ENCODE data around the gene TNIP2.
"Not testable (repeated sequence)": the region's sequence is repeated elsewhere in the genome, so short reads cannot be mapped to it uniquely, and the experiment has no call there.

Gene TNIP2

GRCh38 chr4:2767705-2768074 is 11.6 kb upstream of the TNIP2 start:
- no peak for DNase-seq

GRCh38 chr4:2767046-2767704 is 11.0 kb upstream of the TNIP2 start:
- no peak for DNase-seq

DNA sequence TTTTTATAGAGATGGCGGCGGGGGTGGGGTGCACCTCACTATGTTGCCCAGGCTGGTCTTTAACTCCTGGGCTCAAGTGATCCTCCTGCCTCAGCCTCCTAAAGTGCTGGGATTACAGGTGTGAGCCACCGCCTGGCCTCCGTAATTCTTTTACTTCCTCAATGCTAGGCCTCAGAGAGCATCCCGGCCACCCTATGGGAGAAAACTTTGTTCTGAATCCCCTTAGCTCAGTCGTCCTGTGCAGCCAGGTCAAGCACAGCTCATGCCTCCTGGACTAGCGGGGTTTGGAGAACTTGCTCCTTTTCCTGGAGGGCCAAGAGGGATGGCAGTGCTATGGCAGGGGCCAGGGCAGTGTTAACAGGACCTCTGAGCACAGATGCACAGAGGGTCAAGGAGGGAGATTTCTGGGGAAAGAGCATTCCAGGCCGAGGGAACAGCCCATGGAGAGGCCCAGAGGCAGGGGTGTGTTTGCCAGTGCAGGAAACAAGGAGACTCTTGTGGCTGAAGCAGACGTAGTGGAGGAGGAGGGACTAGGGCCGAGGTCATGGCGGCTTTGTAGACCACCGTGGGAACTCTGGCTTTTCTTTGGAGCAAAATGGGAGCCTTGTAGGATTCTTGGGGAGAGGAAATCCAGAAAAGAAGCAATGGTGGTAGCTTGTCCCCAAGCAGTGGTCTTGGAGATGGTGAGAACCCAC is 9.8 kb upstream of the TNIP2 start:
- no peak for DNase-seq

- DNase-seq: no peak
Measured at GRCh38 chr4:2763511-2763967, 7.4 kb upstream of the TNIP2 start.

DNA sequence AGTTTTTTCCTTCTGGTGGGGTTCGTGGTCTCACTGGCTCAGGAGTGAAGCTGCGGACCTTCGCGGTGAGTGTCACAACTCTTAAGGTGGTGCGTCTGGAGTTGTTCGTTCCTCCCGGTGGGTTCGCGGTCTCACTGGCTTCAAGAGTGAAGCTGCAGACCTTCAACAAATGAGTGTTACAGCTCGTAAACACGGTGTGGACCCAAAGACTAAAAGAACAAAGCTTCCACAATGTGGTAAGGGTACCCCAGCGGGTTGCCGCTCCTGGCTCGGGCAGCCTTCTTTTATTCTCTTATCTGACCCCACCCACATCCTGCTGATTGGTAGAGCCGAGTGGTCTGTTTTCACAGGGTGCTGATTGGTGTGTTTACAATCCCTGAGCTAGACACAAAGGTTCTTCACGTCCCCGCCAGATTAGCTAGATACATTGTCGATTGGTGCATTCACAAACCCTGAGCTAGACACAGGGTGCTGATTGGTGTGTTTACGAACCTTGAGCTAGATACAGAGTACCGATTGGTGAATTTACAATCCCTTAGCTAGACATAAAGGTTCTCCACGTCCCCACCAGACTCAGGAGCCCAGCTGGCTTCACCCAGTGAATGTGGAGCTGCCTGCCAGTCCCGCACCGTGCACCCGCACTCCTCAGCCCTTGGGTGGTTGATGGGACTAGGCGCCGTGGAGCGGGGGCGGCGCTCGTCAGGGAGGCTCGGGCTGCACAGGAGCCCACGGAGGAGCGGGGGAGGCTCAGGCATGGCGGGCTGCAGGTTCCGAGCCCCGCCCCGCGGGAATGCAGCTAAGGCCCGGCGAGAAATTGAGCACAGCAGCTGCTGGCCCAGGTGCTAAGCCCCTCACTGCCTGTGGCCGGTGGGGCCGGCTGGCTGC is 6.6 kb upstream of the TNIP2 start:
- not testable (repeated sequence) for DNase-seq

DNA sequence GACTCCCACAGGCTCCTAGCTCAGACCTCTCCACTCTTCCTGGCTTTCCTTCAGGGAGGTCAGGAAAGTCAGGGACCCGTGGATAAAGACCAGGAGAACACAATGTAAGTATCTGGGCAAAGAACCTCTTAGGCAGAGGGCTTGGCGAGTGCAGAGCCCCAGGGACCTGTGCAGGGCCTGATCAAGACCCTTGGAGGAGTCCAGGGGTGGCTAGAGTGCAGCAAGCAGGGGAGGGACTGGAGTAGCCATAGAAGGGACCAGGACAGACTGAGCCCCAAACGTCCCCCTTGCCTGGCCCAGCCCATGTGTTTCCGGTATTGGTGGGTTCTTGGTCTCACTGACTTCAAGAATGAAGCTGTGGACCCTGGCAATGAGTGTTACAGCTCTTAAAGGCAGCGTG is 5.9 kb upstream of the TNIP2 start:
- DNase-seq: no peak

DNA sequence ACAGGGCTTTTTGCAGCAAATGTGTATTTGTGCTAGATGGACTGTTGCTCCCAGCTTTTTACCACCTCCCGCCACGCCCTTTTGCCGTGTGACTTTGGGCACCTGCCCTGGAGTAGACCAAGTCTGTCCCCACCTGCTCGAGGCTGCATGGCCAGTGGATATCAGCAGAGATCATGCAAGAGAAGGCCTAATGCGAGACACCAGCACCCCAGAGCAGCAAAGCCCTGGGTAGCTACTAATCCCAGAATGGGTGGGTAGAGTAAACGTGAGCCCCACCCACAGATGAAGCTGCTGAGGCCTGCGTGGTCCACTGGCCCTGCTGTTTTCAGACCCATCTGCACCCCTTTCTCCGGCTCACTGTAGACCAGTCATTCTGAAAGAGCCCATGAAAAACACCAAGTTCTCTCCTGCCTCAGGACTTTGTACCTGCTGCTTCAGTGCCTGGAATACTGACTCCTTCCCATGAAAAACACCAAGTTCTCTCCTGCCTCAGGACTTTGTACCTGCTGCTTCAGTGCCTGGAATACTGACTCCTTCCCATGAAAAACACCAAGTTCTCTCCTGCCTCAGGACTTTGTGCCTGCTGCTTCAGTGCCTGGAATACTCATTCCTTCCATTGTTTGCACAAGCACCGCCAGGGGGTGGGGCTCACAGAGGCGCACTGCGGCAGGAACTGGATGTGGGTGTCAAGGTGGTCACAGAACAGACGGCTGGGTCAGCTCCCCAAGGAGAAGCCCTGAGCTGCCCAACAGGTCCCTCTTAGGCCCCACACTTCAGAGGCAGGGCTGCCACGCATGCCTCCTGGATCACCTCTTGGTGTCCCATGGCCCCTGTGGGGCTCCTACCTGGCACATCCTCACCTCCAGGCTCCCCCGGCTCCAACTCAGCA is 5.1 kb upstream of the TNIP2 start:
- DNase-seq: no peak

DNA sequence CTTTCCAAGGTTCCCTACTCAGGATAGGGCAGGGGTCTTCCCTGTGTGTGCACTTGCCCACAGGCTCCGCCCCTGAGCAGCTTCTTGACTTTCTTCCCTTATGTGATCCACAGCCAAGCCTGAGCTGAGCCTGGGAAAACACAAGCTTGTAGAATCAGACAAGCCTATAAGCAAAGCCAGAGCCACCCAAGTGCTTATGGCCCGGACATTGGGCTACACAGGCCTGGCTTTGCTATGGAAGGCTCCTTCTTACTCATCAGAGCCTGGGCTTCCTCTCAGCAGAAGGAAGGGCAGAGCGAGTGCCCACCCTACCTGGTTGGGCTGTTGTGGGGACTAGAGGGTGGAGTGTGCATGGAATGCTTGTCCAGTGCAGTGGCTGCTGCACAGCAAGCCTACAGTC is 1.3 kb upstream of the TNIP2 start:
- no peak for DNase-seq

DNA sequence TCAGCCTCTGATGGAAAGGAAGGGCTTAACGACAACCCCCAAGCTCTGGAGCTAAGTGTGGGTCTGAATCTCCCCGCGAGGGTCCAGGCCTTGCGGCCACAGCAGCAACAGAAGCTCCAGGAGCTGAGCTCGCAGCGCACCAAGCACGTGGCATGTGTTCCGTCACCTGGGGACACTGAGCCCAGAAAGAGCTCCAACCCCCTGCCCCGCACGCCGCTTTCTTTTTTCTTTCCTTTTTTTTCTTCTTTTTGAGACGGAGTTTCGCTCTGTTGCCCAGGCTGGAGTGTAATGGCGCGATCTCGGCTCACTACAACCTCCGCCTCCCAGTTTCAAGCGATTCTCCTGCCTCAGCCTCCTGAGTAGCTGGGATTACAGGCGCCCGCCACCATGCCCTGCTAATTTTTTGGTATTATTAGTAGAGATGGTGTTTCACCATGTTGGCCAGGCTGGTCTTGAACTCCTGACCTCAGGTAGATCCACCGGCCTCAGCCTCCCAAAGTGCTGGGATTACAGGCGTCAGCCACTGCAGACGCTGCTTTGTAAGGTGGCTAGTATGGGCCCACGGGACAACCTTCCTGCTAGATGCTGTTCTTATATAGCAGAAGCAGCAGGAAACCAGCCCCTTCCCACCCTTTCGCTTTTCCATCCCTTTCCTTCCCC is 685 bp upstream of the TNIP2 start:
- no peak for DNase-seq

DNA sequence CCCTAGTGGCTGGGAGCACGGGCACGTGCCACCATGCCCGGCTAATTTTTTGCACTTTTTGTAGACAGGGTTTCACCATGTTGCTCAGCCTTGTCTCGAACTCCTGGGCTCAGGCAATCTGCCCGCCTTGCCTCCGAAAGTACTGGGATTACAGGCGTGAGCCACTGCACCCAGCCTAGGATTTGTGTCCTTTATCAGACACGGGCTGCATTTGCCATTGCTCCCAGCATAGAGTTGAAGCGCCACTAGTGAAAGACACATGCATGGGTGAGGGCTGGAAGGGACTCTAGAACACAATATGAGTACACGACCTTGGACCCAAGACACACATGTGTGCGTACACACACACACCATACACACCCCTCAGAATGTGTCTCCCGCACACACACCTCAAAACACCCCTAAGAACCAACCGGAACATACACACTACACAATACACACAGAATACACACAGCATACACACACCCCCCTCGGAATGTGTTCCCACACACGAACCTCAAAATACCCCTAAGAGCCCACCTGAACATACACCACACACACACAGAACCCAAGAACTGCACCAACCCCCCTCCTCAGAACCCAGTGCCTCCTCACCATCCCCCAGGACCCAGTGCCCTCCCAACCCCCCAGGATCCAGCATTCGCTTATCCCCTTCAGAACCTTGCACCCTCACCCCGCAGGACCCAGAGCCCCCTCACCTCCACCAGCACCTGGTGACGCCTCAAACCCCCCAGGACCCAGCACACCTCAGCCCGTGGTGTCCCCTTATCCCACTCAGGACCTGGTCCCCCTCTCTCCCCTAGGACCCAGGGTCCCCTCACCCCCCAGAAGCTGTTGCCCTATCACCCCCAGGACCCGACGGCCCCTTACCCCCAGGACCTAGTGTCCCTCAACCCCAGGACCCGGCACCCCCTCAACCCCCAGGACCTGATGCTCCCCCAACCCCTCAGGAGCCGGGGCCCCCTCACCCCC is 1.0 kb downstream of the TNIP2 start:
- no peak for DNase-seq

DNA sequence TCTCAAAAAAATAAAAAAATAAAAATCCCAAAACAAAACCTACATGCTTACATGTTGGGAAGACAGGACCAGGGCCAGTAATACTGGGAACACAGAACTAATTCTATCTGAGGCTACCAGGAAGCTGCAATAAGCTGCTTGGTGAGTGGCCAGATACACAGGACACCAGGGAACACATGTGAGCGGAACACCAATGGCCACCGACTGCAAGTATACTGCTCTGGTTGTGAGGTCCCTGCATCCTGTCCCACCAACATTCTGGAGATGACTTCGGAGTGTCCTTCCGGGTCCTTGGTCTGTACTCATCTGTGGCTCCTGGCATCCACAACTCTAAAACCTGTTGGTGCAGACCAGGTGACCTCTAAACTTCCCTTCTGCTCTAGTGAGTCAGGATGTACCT is 2.7 kb downstream of the TNIP2 start:
- no peak for DNase-seq

DNA sequence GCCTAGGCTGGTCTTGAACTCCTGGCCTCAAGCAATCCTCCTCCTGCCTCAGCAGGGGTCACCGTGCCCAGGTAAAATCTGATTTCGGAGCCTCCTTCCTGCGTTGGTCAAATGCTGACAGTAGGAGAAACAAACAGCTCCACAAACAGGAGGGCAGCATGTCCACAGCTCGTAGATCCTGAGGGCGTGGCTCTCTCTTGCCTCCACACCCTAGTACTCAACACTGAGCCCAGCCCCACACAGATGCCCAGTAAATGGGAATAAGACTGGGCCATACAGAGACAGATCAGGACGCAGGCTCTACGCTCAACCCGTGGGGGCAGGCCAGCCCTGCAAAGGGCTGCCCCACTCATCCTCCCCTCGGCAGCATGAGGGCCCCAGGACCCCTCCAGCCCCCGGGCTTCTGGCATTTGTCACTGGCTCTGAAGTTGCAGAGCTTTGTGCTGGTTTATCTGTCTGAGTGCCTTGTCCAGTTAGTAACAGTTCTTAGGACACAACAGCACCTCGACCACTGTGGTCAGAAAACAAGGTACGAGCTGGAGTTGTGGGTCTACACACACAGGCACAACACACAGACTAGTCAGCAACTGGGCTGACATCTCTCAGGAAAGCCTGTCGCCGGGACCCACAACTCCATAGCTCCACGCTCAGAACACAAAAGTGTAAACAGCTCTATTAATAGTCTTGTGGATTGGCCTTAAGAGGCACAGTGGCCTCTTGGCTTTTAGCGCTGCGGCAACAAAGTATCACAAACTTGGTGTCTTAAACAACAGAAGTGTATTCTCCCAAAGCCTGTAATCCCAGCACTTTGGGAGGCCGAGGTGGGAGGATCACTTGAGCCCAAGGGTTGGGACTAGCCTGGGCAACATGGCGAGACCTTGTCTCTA is 5.2 kb downstream of the TNIP2 start:
- no peak for DNase-seq

GRCh38 chr4:2746891-2747695 is 9.0 kb downstream of the TNIP2 start:
- no peak for DNase-seq

GRCh38 chr4:2745981-2746806 is 9.9 kb downstream of the TNIP2 start:
- DNase-seq: no peak

GRCh38 chr4:2745516-2745915 is 10.6 kb downstream of the TNIP2 start:
- DNase-seq: no peak

DNA sequence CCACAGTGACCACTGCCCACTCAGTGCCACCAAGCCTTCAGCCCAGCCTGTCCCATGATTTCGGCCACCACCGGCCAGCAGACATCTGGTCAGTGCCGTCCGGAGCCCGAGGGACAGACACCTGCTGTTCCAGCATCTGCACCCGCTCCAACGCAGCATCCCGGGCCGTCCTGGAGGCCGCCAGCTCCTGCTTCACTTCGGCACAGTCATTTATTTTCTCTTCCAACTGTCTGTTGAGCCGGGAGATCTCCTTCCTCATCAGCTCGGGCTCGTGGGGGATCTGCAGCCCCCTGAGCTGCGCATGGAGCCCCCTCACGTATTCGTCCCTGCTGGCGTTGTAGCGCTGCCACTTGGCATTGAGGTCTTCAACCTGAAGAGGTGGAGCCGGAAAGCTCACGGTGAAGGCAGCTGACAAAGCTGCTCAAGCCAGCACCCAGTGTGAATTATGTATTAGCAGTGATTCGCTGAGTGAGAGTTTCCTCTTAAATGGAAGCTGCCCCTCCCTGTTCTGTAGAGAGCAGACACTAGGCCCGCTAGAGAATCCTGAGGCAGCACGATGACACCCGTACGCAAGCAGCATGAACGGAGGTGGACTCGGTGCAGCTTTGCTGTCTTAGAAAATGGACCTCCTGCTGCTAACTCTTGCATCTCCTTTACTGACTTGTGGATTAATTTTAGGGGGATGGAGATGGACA is 11.4 kb downstream of the TNIP2 start:
- DNase-seq: no peak

All from NCI-H2107 (cell line).